Mesenchymal stem cell (in vitro differentiated cells and primary cell): ENCODE data around the gene TMEM222.

Experiments
- DNase-seq: peaks from one replicate; pipeline ENCODE4 v3.0.0-alpha.2; 2013
- H2AFZ ChIP-seq: one replicate; pipeline ENCODE4 v1.6.1; 2013; ENCODE audit warnings: low read depth, mild to moderate bottlenecking, control low read depth, inconsistent platforms, low read length, moderate library complexity
- H2AK5ac ChIP-seq: 2 replicates; pipeline ENCODE4 v1.6.1; 2013; ENCODE audit warnings: low read length, moderate library complexity, mild to moderate bottlenecking, inconsistent platforms; ENCODE audit not compliant: severe bottlenecking
- H2BK120ac ChIP-seq: one replicate; pipeline ENCODE4 v1.6.1; 2013; ENCODE audit warnings: low read depth, mild to moderate bottlenecking, inconsistent platforms, low read length, moderate library complexity
- H2BK12ac ChIP-seq, 2 experiments: one replicate each; pipeline ENCODE4 v1.6.1; 2013; ENCODE audit warnings: inconsistent platforms in 2 of 2, low read length in 2 of 2, mild to moderate bottlenecking in 2 of 2, moderate library complexity in 2 of 2, control low read depth in 1 of 2
- H2BK15ac ChIP-seq: one replicate; pipeline ENCODE4 v1.6.1; 2013; ENCODE audit warnings: mild to moderate bottlenecking, low read depth, inconsistent platforms; ENCODE audit not compliant: poor library complexity, severe bottlenecking
- H2BK5ac ChIP-seq: 2 replicates; pipeline ENCODE4 v1.6.1; 2013; ENCODE audit warnings: low read depth, mild to moderate bottlenecking, low read length, control low read depth, inconsistent platforms; ENCODE audit not compliant: poor library complexity, severe bottlenecking
- H3K14ac ChIP-seq, 2 experiments: one replicate each; pipeline ENCODE4 v1.6.1; 2013; ENCODE audit warnings: inconsistent platforms in 2 of 2, low read length in 2 of 2, control low read depth in 1 of 2, mild to moderate bottlenecking in 1 of 2, moderate library complexity in 1 of 2
- H3K18ac ChIP-seq, 2 experiments: one replicate each; pipeline ENCODE4 v1.6.1; 2013; ENCODE audit warnings: inconsistent platforms in 2 of 2, low read length in 2 of 2, control low read depth in 1 of 2, low read depth in 1 of 2, mild to moderate bottlenecking in 1 of 2
- H3K23ac ChIP-seq, 2 experiments: one replicate each; pipeline ENCODE4 v1.6.1; 2013; ENCODE audit warnings: inconsistent platforms in 2 of 2, low read length in 2 of 2, mild to moderate bottlenecking in 2 of 2, moderate library complexity in 2 of 2, control low read depth in 1 of 2
- H3K27ac ChIP-seq: 2 replicates; pipeline ENCODE4 v1.5.1; 2013; ENCODE audit warnings: mild to moderate bottlenecking, moderate library complexity, low read length, control low read depth, inconsistent platforms; ENCODE audit not compliant: poor library complexity, severe bottlenecking
- H3K27me3 ChIP-seq, 2 experiments: 2 replicates each; pipeline versions ENCODE4 v1.6.1 to v1.7.0; 2013; ENCODE audit warnings: low read length in 2 of 2, mild to moderate bottlenecking in 2 of 2, moderate library complexity in 2 of 2, control low read depth in 1 of 2, inconsistent platforms in 1 of 2; ENCODE audit not compliant: control insufficient read depth in 1 of 2, insufficient read depth in 1 of 2
- H3K36me3 ChIP-seq, 2 experiments: 2 replicates each; pipeline versions ENCODE4 v1.6.1 to v1.7.0; 2013; ENCODE audit warnings: low read length in 2 of 2, control low read depth in 1 of 2, inconsistent platforms in 1 of 2, low read depth in 1 of 2, mild to moderate bottlenecking in 1 of 2; ENCODE audit not compliant: insufficient read depth in 2 of 2, control insufficient read depth in 1 of 2
- H3K4ac ChIP-seq, 2 experiments: one replicate each; pipeline ENCODE4 v1.6.1; 2013; ENCODE audit warnings: inconsistent platforms in 2 of 2, low read length in 2 of 2, mild to moderate bottlenecking in 2 of 2, moderate library complexity in 2 of 2, control low read depth in 1 of 2, low read depth in 1 of 2
- H3K4me1 ChIP-seq: 2 replicates; pipeline ENCODE4 v1.6.1; 2013; ENCODE audit warnings: low read depth, low read length, control low read depth; ENCODE audit not compliant: control insufficient read depth, insufficient read depth
- H3K4me2 ChIP-seq: 2 replicates; pipeline ENCODE4 v1.6.1; 2013; ENCODE audit warnings: low read length, mild to moderate bottlenecking, inconsistent platforms; ENCODE audit not compliant: poor library complexity, severe bottlenecking
- H3K4me3 ChIP-seq, 2 experiments: 2 replicates each; pipeline versions ENCODE4 v1.5.1 to v1.7.0; 2013; ENCODE audit warnings: low read length in 2 of 2, mild to moderate bottlenecking in 2 of 2, control low read depth in 1 of 2, low read depth in 1 of 2; ENCODE audit not compliant: insufficient read depth in 1 of 2
- H3K79me1 ChIP-seq: replicated peaks from 2 replicates; pipeline ENCODE4 v1.6.1; 2013; ENCODE audit warnings: mild to moderate bottlenecking, control low read depth, low read length, inconsistent platforms; ENCODE audit not compliant: poor library complexity, severe bottlenecking
- H3K9ac ChIP-seq: 2 replicates; pipeline ENCODE4 v1.7.0; 2013; ENCODE audit warnings: mild to moderate bottlenecking, low read length, moderate library complexity
- H3K9me3 ChIP-seq: 2 replicates; pipeline ENCODE4 v1.7.0; 2013; ENCODE audit warnings: mild to moderate bottlenecking, low read length; ENCODE audit not compliant: control insufficient read depth
- H4K8ac ChIP-seq: one replicate; pipeline ENCODE4 v1.6.1; 2013; ENCODE audit warnings: inconsistent platforms, mild to moderate bottlenecking, low read length, moderate library complexity
- H4K91ac ChIP-seq: one replicate; pipeline ENCODE4 v1.6.1; 2013; ENCODE audit warnings: mild to moderate bottlenecking, low read length, inconsistent platforms
- WGBS: methylation state at CpG from one replicate; pipeline ENCODE4 v1.1.7; 2013; ENCODE audit warnings: mixed read lengths; 5-methylcytosine and 5-hydroxymethylcytosine counted together

Gene TMEM222

DNA sequence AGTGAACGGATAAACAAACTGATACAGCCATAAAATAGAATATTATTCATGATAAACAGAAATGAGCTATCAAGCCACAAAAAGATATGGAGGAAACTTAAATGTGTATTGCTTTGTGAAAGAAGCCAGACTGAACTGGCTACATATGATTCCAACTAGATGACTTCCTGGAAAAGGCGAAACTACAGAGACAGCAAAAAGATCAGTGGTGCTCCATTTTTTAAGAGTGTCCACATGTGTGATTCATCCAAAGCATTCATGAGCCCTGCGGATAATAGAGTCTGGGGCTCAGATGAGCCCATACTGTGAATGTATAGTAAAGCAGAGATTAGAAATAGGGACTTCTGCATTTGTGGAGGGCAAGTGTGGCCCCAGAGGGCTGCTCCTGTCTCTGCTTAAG lies 7.8 kb upstream of the TMEM222 start:
- H2BK15ac ChIP-seq, result no peak overlapping the region
- no peak overlapping the region for H4K91ac ChIP-seq
- 79% methylated on average over 2 of the region's 3 CpGs for WGBS

DNA sequence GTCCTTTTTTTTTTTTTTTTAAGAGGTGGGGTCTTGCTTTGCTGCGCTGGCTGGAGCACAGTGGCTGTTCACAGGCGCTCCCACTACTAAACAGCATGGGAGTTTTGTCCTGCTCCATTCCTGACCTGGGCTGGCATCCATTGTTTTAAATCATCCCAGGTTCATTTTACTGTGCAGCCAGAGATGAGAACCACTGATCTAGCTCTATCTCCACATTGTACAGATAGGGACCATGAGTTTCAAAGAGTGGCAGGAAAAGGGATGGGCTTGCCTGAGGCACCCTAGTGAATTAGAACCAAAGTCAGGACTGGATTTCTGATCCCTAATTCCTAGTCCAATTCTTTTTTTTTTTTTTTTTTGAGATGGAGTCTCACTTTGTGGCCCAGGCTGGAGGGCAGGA lies 7.2 kb upstream of the TMEM222 start:
- H3K4ac ChIP-seq, result no peak overlapping the region
- DNase-seq, result no peak
- no peak overlapping the region for H4K8ac ChIP-seq
- no peak overlapping the region for H3K27ac ChIP-seq
- no peak overlapping the region for H3K4me3 ChIP-seq
- H2BK15ac ChIP-seq, result no peak overlapping the region
- no peaks in the 10 kb centered on the region for H3K4me1 ChIP-seq
- no peak overlapping the region for H2BK5ac ChIP-seq
- H3K9me3 ChIP-seq, result no peaks in the 10 kb centered on the region
- H2AK5ac ChIP-seq, result no peak overlapping the region
- H3K9ac ChIP-seq, result peak overlapping the region; percentile 14
- H3K36me3 ChIP-seq, result peaks cover 0 to 4% of the 10 kb centered on the region in 2 experiments
- no peak overlapping the region for H2BK12ac ChIP-seq
- H3K27me3 ChIP-seq, result peaks cover 0 to 19% of the 10 kb centered on the region in 2 experiments
- H3K79me1 ChIP-seq, result no peaks in the 10 kb centered on the region
- H3K23ac ChIP-seq, result no peak overlapping the region
- no peak overlapping the region for H3K4me2 ChIP-seq
- H3K18ac ChIP-seq, result no peak overlapping the region
- H4K91ac ChIP-seq, result no peak overlapping the region
- H2AFZ ChIP-seq, result no peak overlapping the region
- no peak overlapping the region for H3K14ac ChIP-seq
- WGBS, result 84% methylated on average over 2 of the region's 2 CpGs
- no peak overlapping the region for H2BK120ac ChIP-seq

More for the DNA sequence above, 7.8 kb upstream of the TMEM222 start:
- Histone ChIP-seq H3K9me3 (no peaks in the 10 kb centered on the region), H4K8ac (no peak overlapping the region), H3K9ac (peak overlapping the region; percentile 14), H3K23ac (no peak overlapping the region), H2AFZ (no peak overlapping the region), H3K27me3 (peaks cover 0 to 19% of the 10 kb centered on the region in 2 experiments), H2BK12ac (no peak overlapping the region), H2AK5ac (no peak overlapping the region), H3K18ac (no peak overlapping the region), H2BK5ac (no peak overlapping the region), H3K4me2 (no peak overlapping the region), H3K14ac (no peak overlapping the region), H3K79me1 (no peaks in the 10 kb centered on the region), H3K4me3 (no peak overlapping the region), H3K4ac (no peak overlapping the region), H3K27ac (no peak overlapping the region), H3K4me1 (no peaks in the 10 kb centered on the region), H2BK120ac (no peak overlapping the region), H3K36me3 (peaks cover 0 to 4% of the 10 kb centered on the region in 2 experiments)
- no peak for DNase-seq

DNA sequence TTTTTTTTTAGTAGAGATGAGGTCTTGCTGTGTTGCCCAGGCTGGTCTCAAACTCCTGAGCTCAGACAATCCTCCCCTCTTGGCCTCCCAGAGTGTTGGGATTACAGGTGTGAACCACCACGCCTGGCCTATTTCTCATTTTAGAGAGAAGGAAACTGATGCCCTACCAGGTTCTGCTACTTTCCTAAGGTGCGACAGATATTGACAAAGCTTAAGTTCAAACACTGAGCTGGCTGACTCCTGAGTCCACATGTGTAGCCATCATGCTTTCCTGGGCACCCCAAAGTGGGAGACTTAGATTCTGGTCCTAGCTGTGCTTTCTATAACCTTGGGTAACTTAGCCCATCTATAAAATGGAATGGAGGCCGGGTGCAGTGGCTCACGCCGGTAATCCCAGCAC lies 5.1 kb upstream of the TMEM222 start:
- no peak overlapping the region for H3K27ac ChIP-seq
- H3K18ac ChIP-seq, result no peak overlapping the region
- H2BK12ac ChIP-seq, result no peak overlapping the region
- H4K91ac ChIP-seq, result no peak overlapping the region
- H3K4me3 ChIP-seq, result no peak overlapping the region
- H3K14ac ChIP-seq, result no peak overlapping the region
- no peak for DNase-seq
- H3K4ac ChIP-seq, result no peak overlapping the region
- 93% methylated on average over 5 of the region's 5 CpGs for WGBS
- H3K27me3 ChIP-seq, result peaks cover 0 to 19% of the 10 kb centered on the region in 2 experiments
- no peaks in the 10 kb centered on the region for H3K36me3 ChIP-seq
- H3K4me1 ChIP-seq, result no peaks in the 10 kb centered on the region
- H2BK15ac ChIP-seq, result no peak overlapping the region
- no peak overlapping the region for H2AK5ac ChIP-seq
- H2BK120ac ChIP-seq, result no peak overlapping the region
- no peak overlapping the region for H4K8ac ChIP-seq
- H3K9ac ChIP-seq, result no peak overlapping the region
- no peaks in the 10 kb centered on the region for H3K9me3 ChIP-seq
- H3K4me2 ChIP-seq, result no peak overlapping the region
- H3K23ac ChIP-seq, result no peak overlapping the region
- no peak overlapping the region for H2BK5ac ChIP-seq
- H3K79me1 ChIP-seq, result no peaks in the 10 kb centered on the region
- no peak overlapping the region for H2AFZ ChIP-seq

DNA sequence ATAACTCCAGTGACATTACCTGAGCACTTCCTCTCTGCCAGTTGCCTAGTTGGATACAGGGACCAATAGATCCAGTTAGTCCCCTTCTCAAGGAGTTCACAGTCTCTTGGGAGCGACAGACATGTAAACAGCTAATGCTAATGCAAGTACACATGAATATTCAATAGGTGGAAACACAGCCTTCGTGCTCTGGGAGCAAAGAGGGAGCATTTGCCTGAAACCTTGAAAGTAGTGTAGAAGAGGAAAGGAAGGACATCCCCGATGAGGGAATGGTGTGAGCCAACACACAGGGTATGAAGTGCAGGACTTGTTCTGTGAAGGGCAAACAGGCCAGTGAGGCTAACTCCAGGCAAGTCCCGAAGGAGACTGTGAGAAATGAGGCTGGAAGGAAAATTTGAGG lies 3.8 kb upstream of the TMEM222 start:
- no peak overlapping the region for H3K18ac ChIP-seq
- H2BK5ac ChIP-seq, result no peak overlapping the region
- peak overlapping the region; percentile 45 for H4K8ac ChIP-seq
- H3K23ac ChIP-seq, result no peak overlapping the region
- peak overlapping the region in 1 of 2 experiments; percentile 80 for H3K4ac ChIP-seq
- H2BK15ac ChIP-seq, result peak overlapping the region; percentile 54
- H2AK5ac ChIP-seq, result no peak overlapping the region
- DNase-seq, result no peak
- H2BK12ac ChIP-seq, result peak overlapping the region; percentile 1 to 81
- 21% methylated on average over 4 of the region's 4 CpGs for WGBS
- H2BK120ac ChIP-seq, result no peak overlapping the region
- H3K4me3 ChIP-seq, result peak overlapping the region in 1 of 2 experiments; percentile 20
- H3K36me3 ChIP-seq, result no peaks in the 10 kb centered on the region
- no peak overlapping the region for H3K27ac ChIP-seq
- peak overlapping the region; percentile 3 for H2AFZ ChIP-seq
- H3K27me3 ChIP-seq, result peaks cover 0 to 19% of the 10 kb centered on the region in 2 experiments
- peak overlapping the region; percentile 45 for H4K91ac ChIP-seq
- H3K14ac ChIP-seq, result no peak overlapping the region
- no peaks in the 10 kb centered on the region for H3K79me1 ChIP-seq
- H3K9me3 ChIP-seq, result no peaks in the 10 kb centered on the region
- H3K4me2 ChIP-seq, result no peak overlapping the region
- no peaks in the 10 kb centered on the region for H3K4me1 ChIP-seq
- peak overlapping the region; percentile 10 for H3K9ac ChIP-seq
